Measurements from ENCODE around the gene PCP2.

PCP2 gene

DNA sequence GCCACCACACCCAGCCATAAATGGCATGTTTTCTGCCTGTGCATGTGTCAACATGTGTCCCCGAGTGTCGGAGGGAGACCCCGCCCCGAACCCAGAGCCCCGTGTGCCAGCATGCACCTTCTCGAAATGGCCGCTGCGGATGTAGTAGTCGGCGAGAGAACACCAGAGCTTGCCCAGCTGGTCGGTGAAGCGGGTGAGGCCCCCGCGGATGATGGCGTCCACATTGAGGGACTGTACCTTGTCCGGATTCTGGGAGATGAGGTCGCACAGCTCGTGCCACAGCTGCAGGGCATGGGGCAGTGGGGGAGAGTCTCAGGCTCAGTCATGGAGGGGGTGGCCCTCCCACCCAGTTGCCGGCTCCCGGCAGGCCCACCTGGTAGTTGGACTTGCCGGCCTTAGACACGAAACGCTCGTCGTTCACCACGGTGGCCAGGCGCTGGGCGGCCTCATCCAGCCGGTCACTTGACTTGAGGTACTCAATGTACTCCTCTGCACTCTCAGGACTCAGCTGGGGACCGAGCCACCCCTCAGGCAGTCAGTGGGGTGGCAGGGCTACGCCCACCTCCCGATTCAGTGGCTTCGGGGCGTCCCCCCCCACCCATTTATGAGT is 7.7 kb downstream of the PCP2 start:
- in situ Hi-C loops (cut with HindIII; ENCODE audit: low sequenced_read_pairs): no loop called here
- TF ChIP-seq, protein P1, sequence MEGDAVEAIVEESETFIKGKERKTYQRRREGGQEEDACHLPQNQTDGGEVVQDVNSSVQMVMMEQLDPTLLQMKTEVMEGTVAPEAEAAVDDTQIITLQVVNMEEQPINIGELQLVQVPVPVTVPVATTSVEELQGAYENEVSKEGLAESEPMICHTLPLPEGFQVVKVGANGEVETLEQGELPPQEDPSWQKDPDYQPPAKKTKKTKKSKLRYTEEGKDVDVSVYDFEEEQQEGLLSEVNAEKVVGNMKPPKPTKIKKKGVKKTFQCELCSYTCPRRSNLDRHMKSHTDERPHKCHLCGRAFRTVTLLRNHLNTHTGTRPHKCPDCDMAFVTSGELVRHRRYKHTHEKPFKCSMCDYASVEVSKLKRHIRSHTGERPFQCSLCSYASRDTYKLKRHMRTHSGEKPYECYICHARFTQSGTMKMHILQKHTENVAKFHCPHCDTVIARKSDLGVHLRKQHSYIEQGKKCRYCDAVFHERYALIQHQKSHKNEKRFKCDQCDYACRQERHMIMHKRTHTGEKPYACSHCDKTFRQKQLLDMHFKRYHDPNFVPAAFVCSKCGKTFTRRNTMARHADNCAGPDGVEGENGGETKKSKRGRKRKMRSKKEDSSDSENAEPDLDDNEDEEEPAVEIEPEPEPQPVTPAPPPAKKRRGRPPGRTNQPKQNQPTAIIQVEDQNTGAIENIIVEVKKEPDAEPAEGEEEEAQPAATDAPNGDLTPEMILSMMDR (IDR thresholded peaks at IDR 0.05; ENCODE audit: low read depth, low read length, missing control alignments): no peak
- no peak for DNase-seq (ENCODE audit: low read depth)
- H3K4me3 ChIP-seq (ENCODE audit: low read depth, low read length): no peak overlapping the region

GRCh38 chr19:7624810-7625209 is 8.7 kb downstream of the PCP2 start:
- TF ChIP-seq, protein P1 (IDR thresholded peaks at IDR 0.05; ENCODE audit: low read depth, low read length, missing control alignments): no peak
- no peak for DNase-seq (ENCODE audit: low read depth)
- in situ Hi-C loops (cut with HindIII; ENCODE audit: low sequenced_read_pairs): no loop called here
- no peak overlapping the region for H3K4me3 ChIP-seq (ENCODE audit: low read depth, low read length)

DNA sequence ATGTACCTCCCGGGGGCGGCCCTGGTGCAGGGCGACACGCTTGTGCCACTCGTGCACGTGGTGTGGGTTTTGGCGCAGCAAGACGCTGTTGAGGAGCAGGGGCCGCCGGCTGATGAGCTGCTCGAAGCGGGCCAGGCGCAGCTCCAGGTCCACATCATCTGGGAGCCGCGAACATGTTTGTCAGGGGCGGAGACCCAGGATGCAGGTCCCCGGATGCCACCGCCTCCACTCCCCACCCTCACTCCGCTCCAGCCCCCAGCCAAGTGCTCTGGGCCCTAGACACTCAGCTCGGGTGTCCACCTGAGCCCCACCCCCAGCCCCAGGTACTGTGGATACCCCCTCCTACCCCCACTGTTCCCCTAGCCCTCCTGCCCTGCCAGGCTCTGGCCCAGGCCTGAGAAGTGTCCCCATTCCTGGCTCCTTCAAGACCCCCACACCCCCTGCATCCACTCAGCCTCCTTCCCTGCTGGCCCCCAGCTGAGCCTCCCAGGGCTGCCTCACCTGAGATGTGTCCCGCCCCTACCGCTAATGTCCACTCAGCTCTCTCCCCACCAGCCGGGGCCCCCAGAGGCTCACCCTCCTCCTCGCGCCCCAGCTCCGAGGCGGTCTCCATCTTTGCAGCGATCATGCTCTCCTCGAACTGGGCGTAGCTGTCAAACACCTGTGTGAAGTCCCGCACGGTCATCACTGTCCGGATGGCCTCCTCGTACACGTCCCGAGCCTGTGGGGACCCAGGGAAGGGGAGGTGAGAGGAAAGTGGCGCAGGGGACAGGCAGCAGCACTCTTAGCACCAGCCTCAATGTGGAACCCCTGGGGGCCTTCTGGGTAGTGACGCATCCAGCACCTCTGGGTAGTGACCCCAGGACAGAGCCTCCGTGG is 9.6 kb downstream of the PCP2 start:
- no peak overlapping the region for H3K4me3 ChIP-seq (ENCODE audit: low read depth, low read length)
- DNase-seq (ENCODE audit: low read depth): no peak
- TF ChIP-seq, protein P1 (IDR thresholded peaks at IDR 0.05; ENCODE audit: low read depth, low read length, missing control alignments): no peak
- in situ Hi-C loops (cut with HindIII; ENCODE audit: low sequenced_read_pairs): no loop called here

DNA sequence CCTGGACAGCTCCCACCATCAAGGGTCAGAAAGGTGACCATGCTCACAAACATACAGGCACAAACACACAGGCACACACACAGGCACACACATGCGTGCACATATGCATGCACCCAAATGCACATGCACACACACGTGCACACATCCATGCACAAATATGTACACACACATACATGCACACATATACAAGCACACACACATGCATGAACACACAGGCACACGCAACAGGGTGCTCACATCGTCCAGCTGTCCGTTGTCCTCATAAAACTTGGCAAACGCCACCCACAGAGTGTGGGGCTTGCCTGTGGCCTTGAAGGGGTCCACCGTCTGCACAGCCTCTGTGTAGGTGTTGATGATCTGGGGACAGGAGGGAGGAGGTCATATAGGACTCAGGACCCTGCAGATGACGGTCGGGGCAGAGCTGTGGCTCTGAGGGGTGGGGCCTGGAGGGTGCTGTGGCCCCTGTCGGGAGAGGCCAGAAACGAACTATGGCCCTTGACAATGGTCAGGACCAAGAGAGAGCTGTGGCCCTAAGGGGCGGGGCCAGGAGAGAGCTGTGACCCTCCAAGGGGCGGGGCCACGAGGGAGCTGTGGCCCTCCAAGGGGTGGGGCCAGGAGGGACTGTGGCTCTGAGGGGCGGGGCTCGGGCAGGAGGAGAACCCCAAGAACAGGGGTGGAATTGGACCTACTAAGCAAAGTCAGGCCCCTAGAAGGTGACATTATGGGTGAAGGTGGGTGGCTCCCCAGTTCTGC is 10.4 kb downstream of the PCP2 start:
- H3K4me3 ChIP-seq (ENCODE audit: low read depth, low read length): no peak overlapping the region
- TF ChIP-seq, protein P1 (IDR thresholded peaks at IDR 0.05; ENCODE audit: low read depth, low read length, missing control alignments): no peak
- in situ Hi-C loops (cut with HindIII; ENCODE audit: low sequenced_read_pairs): no loop called here

GRCh38 chr19:7620442-7621412 is 12.8 kb downstream of the PCP2 start:
- in situ Hi-C loops (cut with HindIII; ENCODE audit: low sequenced_read_pairs): no loop called here
- TF ChIP-seq, protein P1 (IDR thresholded peaks at IDR 0.05; ENCODE audit: low read depth, low read length, missing control alignments): no peak
- DNase-seq (ENCODE audit: low read depth): no peak
- H3K4me3 ChIP-seq (ENCODE audit: low read depth, low read length): no peak overlapping the region

More for the DNA sequence above, 10.4 kb downstream of the PCP2 start:
- no peak for DNase-seq (ENCODE audit: low read depth)

Measured in astrocyte of the cerebellum (primary cell).